ENCODE data around the gene ATP8B4.

ATP8B4 gene

GRCh38 chr15:49927189-49927861 lies 191.7 kb downstream of the ATP8B4 start:
- DNase-seq (ENCODE audit: low read depth), result no peak

- DNase-seq (ENCODE audit: low read depth), result no peak
Observed at GRCh38 chr15:49926740-49927139, 192.3 kb downstream of the ATP8B4 start.

GRCh38 chr15:49923671-49924070 lies 195.4 kb downstream of the ATP8B4 start:
- DNase-seq (ENCODE audit: low read depth), result no peak

- no peak for DNase-seq (ENCODE audit: low read depth)
Observed at GRCh38 chr15:49919034-49919433, 200.0 kb downstream of the ATP8B4 start.

GRCh38 chr15:49918121-49918520 lies 200.9 kb downstream of the ATP8B4 start:
- no peak for DNase-seq (ENCODE audit: low read depth)

- no peak for DNase-seq (ENCODE audit: low read depth)
Observed at GRCh38 chr15:49916998-49917397, 202.0 kb downstream of the ATP8B4 start.

- no peak for DNase-seq (ENCODE audit: low read depth)
Observed at GRCh38 chr15:49915822-49916221, 203.2 kb downstream of the ATP8B4 start.

- no peak for DNase-seq (ENCODE audit: low read depth)
Observed at GRCh38 chr15:49908933-49909295, 210.1 kb downstream of the ATP8B4 start.

- no peak for DNase-seq (ENCODE audit: low read depth)
Observed at GRCh38 chr15:49908236-49908932, 210.6 kb downstream of the ATP8B4 start.

GRCh38 chr15:49906966-49907365 lies 212.1 kb downstream of the ATP8B4 start:
- DNase-seq (ENCODE audit: low read depth), result no peak

GRCh38 chr15:49905221-49905620 lies 213.8 kb downstream of the ATP8B4 start:
- no peak for DNase-seq (ENCODE audit: low read depth)

GRCh38 chr15:49904296-49904695 lies 214.7 kb downstream of the ATP8B4 start:
- no peak for DNase-seq (ENCODE audit: low read depth)

- no peak for DNase-seq (ENCODE audit: low read depth)
Observed at GRCh38 chr15:49902685-49903501, 216.1 kb downstream of the ATP8B4 start.

- no peak for DNase-seq (ENCODE audit: low read depth)
Observed at GRCh38 chr15:49901996-49902684, 216.9 kb downstream of the ATP8B4 start.

- DNase-seq (ENCODE audit: low read depth), result no peak
Observed at GRCh38 chr15:49901321-49901720, 217.7 kb downstream of the ATP8B4 start.

GRCh38 chr15:49900903-49901235 lies 218.2 kb downstream of the ATP8B4 start:
- DNase-seq (ENCODE audit: low read depth), result no peak

GRCh38 chr15:49900006-49900902 lies 218.8 kb downstream of the ATP8B4 start:
- no peak for DNase-seq (ENCODE audit: low read depth)

GRCh38 chr15:49898575-49899283 lies 220.3 kb downstream of the ATP8B4 start:
- DNase-seq (ENCODE audit: low read depth), result no peak

- no peak for DNase-seq (ENCODE audit: low read depth)
Observed at GRCh38 chr15:49898097-49898496, 220.9 kb downstream of the ATP8B4 start.

- DNase-seq (ENCODE audit: low read depth), result no peak
Observed at GRCh38 chr15:49895347-49896223, 223.4 kb downstream of the ATP8B4 start.

All from CMK (cell line).